ENCODE data around the gene RBM38.

The RBM38 gene

GRCh38 chr20:57374931-57375651, 16.1 kb upstream of the RBM38 start:
- DNase-seq (ENCODE audit: low read depth in 3 of 3), result no peak

- DNase-seq (ENCODE audit: low read depth in 3 of 3), result no peak
Observed at GRCh38 chr20:57375652-57376230, 15.5 kb upstream of the RBM38 start.

- no peak for DNase-seq (ENCODE audit: low read depth in 3 of 3)
Observed at GRCh38 chr20:57377350-57377749, 13.8 kb upstream of the RBM38 start.

DNA sequence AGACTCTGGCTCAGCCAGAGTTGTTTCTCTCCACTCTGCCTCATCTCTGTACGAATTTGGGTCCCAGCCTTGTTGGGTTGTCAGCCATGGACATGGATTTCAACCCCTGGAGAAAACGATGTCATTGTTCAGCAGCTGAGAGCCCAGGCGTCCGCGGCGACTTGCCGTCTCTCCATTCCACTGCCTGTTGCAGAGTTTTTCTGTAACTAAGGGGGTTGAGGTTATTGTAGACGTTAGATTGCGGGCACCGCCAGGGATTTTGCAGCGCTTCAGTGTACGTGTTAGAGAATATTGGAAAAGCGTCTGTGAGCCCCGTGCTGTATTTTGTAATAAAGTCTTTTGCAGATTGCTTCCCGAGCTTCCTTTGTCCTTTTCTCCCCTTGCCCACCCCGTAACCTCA, 13.1 kb upstream of the RBM38 start:
- DNase-seq (ENCODE audit: low read depth in 3 of 3), result no peak

- no peak for DNase-seq (ENCODE audit: low read depth in 3 of 3)
Observed at GRCh38 chr20:57378646-57379262, 12.4 kb upstream of the RBM38 start.

GRCh38 chr20:57379263-57379647, 11.9 kb upstream of the RBM38 start:
- no peak for DNase-seq (ENCODE audit: low read depth in 3 of 3)

- DNase-seq (ENCODE audit: low read depth in 3 of 3), result no peak
Observed at GRCh38 chr20:57380081-57380750, 11.0 kb upstream of the RBM38 start.

GRCh38 chr20:57381596-57382503, 9.3 kb upstream of the RBM38 start:
- DNase-seq (ENCODE audit: low read depth in 3 of 3), result peak in 2 of 3 experiments; percentile 76 to 82

GRCh38 chr20:57382516-57382915, 8.7 kb upstream of the RBM38 start:
- DNase-seq (ENCODE audit: low read depth in 3 of 3), result no peak

DNA sequence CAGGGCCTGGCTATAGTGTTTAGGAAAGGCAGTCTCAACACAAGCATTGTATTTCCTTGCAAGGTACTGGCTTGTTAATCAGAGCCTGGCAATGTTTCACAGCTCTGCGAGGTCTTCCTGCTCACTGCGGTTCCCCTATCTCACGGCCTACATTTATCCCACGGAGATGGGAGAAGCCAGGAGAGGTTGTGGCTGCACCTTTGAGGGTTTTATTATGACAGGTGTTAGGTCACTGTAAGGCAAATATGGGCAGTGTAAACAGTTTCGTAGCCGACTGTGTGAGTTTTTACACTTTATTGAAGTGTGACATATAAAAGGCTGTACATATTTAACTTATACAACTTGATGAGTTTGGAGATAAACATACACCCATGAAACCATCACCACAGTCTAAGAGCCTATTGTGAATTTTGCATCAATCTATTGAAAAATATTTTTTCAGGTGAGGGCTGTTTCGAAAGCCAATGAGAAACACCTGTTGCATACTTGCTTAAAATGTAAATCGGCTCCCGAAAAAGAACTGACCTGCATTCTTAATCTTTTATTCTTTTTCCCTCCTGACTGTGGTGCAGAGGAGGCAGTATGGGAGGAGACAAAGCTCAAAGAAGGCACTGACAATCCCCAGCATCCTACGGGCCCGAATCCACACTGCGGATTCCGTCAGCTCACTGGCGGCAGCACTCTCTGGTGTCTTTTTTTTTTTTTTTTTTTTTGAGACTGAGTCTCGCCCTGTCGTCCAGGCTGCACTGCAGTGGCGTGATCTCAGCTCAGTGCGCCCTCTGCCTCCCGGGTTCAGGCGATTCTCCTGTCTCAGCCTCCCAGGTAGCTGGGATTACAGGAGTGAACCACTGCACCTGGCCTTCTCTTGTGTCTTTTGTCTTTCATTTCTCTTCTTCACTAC, 7.5 kb upstream of the RBM38 start:
- DNase-seq (ENCODE audit: low read depth in 3 of 3), result no peak

- no peak for DNase-seq (ENCODE audit: low read depth in 3 of 3)
Observed at GRCh38 chr20:57384486-57384885, 6.7 kb upstream of the RBM38 start.

DNA sequence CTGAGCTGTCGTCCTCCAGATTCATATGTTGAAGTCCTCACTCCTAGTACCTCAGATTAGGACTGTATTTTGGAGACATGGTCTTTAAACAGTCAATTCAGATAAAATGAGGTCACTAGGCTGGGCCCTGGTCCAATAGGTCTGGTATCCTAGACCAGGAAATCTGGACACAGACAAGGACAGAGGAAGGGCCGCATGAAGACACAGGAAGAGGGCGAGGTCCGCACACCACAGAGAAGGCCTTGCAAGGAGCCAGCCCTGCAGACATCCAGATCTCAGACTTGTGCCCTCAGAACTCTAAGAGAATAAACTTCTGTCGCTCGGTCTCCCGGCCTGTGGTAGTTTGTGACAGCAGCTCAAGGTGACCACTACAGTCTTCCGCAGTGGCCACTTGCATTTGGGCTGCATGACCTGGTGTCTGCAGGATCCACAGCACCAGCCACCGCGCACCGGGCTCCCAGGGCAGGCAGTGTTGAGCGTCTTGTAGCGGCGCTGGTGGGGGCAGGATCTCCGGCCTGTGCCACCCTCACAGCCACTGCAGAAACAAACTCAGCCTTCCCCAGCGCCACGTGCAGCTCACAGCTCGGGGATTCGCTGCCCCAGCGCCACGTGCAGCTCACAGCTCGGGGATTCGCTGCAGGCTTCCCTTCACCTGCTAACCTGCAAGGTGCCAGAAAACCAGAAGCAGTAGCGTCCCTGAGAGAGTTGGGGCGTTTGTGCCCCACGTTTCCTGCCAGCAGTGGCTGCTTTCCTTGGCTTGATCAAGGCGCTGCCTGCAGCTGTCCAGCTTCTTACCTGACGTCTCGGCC, 6.0 kb upstream of the RBM38 start:
- DNase-seq (ENCODE audit: low read depth in 3 of 3), result no peak

- DNase-seq (ENCODE audit: low read depth in 3 of 3), result no peak
Observed at GRCh38 chr20:57385940-57386339, 5.3 kb upstream of the RBM38 start.

GRCh38 chr20:57386762-57387161, 4.4 kb upstream of the RBM38 start:
- no peak for DNase-seq (ENCODE audit: low read depth in 3 of 3)

GRCh38 chr20:57387463-57387862, 3.7 kb upstream of the RBM38 start:
- no peak for DNase-seq (ENCODE audit: low read depth in 3 of 3)

DNA sequence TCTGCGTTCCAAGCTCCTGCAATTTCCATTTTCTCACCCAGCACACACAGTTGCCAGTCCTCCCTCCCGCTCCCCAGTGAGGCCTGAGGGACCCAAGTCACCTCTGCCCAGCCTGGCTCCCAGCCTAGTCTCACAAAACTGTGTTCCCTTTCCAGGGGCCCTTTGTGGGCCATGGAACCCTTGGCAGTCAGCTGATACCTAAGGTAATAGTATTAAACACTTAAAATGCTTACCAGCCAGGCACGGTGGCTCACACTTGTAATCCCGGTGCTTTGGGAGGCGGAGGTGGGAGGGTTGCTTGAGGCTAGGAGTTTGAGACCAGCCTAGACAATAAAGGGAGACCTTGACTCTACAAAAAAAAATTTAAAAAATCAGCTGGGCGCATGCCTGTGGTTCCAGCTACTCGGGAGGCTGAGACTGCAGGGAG, 3.2 kb upstream of the RBM38 start:
- DNase-seq (ENCODE audit: low read depth in 3 of 3), result no peak

DNA sequence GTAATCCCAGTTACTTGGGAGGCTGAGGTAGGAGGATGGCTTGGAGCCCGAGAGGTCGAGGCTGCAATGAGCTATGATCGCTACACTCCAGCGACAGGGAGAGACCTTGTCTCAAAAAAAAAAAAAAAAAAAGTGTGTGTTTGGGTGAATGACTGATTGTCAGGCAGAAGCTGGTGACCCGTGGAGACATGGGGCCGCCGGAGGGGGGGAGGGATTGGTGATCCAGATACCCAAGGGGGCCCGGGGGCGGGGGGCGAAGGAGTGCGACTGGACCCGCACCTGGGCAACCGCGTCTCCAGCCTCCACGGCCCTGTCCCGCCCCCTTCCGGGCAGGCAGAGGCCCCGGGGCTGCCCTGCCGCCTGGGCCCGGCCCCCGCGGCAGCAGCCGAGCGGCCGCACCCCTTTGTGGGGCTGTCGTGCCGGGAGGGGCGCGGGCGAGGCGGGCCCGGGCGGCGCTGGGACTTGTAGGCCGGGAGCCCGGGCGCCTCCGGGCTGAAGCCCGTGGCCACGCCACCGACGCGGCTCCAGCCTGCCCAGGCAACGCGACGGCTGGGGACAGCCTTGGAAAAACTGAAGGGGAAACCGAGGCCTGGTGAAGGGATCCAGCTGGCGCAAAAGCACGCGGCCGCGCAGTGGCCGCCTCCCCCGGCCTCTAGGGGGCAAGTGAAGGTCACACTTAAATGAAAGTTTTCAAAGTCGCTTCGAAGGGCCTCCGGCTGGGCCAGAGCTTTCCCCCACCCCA, 2.1 kb upstream of the RBM38 start:
- DNase-seq (ENCODE audit: low read depth in 3 of 3), result peak in 1 of 3 experiments; percentile 70

- DNase-seq (ENCODE audit: low read depth in 3 of 3), result peak in 1 of 3 experiments; percentile 71
Observed at GRCh38 chr20:57389695-57390603, 1.2 kb upstream of the RBM38 start.
